Measurements from ENCODE around the gene NDUFS2.

- TF ChIP-seq YY1 (IDR thresholded peaks at IDR 0.05; ENCODE audit: insufficient read depth, insufficient read length) (no peak), ZNF274 (IDR thresholded peaks at IDR 0.05; ENCODE audit: low read depth, low read length) (no peak), SUZ12 (IDR thresholded peaks at IDR 0.05; ENCODE audit: extremely low read depth, insufficient read depth, insufficient read length) (no peak)
Measured at GRCh38 chr1:161177936-161178244, 24.3 kb upstream of the NDUFS2 start.
